GM21528 (cell line): ENCODE results near the gene ZNF157.
"Not testable (repeated sequence)": the region's sequence is repeated elsewhere in the genome, so short reads cannot be mapped to it uniquely, and the experiment has no call there.

Experiments used
- ATAC-seq: cut with Tn5 transposase; IDR thresholded peaks from one replicate; pipeline ENCODE4 v1.9.1; 2021; ENCODE audit warnings: mild to moderate bottlenecking, moderate library complexity; ENCODE audit not compliant: unreplicated experiment, low FRiP score

Gene ZNF157

DNA sequence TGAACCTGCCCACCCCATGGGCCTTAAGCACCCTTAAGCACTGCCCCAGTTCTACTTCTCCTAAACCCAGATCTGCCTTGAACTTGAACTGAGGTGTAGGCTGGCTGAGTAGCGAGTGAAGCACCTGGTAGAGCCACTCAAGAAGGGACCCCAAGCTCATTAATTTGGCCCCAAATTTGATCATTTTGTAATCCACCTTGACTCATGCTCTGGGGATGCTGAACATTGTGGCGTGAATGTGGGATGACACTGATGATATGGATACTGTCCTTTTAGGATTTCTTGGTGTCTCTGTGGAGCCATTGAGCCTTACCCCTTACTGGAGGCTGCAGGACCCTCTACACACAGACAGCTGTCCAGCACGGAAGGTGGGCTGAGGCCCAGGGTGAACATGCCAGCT lies at the start of gene ZNF157:
Gene ZNF157 (plus strand): TSS at position 301 of the 400 bp plus-strand sequence. CDS start 91 bp downstream, at position 392.
- ATAC-seq: no peak

DNA sequence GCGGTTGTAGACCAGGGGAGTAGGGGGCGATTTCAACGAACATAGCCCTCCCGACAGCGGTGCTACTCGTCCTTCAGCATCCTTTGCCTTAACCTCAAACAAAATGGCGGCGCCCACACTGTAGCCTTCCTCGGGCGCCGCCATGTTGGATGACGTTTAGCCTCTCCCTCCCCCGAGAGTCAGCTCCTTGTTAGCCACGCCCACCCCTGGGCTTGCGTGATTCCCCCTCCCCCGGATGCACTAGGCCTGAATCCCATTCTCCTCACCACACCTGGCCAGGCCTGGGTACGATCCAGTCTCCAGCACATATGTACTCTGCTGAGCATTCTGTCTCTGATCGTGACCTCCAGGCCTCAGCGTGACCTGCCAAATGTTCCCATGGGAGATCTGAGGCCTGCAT lies 49.0 kb upstream of the ZNF157 start:
- ATAC-seq: no peak

DNA sequence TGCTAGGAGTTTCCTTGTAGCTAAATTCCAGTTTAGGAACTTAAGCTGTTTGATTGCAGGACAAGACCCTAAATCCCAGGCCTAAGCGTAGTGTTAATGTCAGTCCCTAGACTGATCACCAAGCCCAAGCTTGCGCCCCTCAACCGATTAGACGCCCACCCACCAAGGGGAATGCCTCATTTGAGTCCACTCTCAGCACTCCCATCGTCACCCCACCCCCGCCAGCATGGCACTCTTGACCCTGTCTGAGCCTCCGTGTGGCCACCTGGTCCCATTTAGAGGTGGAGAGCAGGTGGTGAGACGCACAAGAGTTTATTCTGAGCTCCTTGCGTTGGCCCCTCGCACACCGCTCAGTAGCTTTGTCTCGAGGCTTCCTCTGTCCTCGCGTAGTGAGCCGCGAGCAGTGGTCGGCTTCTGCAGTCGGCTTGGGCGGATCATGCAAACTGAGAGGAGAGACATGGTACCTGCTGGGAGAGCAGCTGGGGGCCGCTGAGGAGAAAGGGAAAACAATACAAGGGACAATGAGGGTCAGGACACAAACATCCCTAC lies 48.5 kb upstream of the ZNF157 start:
- no peak for ATAC-seq

DNA sequence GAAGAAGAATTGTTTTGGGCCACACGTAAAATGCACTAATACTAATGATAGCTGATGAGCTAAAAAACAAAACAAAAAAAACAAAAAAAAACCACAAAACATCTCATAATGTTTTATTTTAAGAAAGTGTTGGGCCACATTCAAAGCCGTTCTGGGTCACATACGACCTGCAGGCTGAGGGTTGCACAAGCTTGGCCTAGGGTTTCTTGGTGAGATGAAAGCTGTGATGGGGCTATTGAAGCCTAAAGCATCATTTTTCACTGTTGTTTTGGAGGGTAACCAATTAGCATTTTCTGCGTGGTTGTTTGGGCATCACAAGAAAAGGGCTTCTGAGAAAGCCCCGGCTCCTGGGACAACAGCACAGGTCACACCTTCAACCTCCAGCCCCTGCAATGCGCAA lies 42.5 kb upstream of the ZNF157 start:
- no peak for ATAC-seq

DNA sequence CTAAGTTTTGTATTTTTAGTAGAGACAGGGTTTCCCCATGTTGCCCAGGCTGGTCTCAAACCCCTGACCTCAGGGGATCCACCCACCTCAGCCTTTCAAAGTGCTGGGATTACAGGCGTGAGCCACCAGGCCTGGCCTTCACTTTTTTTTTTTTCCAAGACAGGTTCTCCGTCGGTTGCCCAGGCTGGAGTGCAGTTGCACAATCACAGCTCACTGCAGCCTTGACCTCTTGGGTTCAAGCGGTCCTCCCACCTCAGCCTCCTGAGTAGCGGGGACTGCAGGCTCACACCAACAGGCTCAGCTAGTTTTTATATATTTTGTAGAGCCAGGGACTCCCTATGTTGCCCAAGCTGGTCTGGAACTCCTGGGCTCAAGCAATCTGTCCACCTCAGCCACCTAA lies 37.6 kb upstream of the ZNF157 start:
- not testable (repeated sequence) for ATAC-seq

DNA sequence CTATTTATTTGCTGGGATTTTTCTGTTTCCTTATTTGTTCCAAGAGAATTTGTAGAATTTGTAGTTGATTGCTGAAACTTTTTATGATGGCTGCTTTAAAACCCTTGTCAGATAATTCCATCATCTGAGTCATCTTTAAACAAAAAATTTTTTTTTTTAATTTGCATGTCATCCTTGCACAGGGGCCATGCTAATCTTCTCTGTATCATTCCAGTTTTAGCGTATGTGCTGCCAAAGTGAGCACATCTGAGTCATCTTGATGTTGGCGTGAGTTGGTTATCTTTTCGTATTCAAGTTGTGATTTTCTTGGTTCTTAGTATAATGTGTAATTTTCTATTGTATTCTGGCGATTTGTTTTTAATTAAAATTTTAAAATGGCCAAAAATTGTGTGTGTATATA lies 18.7 kb upstream of the ZNF157 start:
- ATAC-seq: no peak

DNA sequence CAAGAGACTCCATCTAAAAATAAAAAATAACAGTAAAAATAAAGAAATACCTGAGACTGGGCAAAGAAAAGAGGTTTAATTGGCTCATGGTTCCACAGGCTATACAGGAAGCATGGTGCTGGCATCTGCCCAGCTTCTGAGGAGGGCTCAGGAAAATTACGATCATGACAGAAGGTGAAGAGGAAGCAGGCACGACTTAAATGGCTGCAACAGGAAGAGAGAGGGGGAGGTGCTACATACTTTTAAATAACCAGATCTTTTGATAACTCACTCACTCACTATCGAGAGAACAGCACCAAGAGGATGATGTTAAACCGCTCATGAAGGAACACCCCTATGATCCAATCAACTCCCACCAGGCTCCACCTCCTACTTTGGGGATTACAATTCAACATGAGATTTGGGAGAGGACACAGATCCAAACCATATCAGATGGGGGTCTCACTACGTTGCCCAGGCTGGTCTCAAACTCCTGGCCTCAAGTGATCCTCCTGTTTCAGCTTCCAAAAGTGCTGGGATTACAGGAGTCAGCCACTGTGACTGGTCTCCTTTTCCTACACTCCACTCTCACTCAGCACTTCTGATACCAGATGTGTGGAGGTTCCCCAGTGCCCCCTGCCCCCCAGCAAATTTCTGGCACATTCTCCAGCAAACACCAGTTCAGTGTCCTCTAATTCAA lies 11.9 kb upstream of the ZNF157 start:
- ATAC-seq: no peak

DNA sequence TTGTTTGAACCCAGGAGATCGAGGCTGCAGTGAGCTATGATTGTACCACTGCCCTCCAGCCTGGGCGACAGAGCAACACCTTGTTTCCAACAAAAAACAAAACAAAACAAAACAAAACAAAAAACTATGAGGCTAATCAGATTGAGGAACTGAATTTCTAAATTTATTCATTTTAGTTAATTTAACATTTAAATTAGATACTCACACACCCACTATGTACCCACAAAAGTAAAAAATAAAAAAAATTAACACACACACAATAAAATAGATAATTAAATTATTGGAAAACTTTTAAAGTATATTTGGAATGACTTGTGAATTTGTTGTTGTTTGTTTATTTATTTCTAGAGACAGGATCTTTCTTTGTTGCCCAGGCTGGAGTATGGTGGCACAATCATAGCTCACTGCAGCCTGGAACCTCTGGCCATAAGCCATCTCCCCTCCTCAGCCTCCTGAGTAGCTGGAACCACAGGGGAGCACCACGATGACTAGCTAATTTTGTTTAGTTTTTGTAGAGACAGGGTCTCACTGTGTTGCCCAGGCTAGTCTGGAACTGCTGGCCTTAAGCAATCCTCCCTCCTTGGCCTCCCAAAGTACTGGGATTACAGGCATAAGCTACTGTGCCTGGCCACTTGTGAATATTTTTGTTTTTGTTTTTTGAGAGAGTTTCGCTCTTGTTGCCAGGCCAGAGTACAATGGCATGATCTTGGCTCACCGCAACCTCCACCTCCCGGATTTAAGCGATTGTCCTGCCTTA lies 9.8 kb upstream of the ZNF157 start:
- ATAC-seq: no peak

DNA sequence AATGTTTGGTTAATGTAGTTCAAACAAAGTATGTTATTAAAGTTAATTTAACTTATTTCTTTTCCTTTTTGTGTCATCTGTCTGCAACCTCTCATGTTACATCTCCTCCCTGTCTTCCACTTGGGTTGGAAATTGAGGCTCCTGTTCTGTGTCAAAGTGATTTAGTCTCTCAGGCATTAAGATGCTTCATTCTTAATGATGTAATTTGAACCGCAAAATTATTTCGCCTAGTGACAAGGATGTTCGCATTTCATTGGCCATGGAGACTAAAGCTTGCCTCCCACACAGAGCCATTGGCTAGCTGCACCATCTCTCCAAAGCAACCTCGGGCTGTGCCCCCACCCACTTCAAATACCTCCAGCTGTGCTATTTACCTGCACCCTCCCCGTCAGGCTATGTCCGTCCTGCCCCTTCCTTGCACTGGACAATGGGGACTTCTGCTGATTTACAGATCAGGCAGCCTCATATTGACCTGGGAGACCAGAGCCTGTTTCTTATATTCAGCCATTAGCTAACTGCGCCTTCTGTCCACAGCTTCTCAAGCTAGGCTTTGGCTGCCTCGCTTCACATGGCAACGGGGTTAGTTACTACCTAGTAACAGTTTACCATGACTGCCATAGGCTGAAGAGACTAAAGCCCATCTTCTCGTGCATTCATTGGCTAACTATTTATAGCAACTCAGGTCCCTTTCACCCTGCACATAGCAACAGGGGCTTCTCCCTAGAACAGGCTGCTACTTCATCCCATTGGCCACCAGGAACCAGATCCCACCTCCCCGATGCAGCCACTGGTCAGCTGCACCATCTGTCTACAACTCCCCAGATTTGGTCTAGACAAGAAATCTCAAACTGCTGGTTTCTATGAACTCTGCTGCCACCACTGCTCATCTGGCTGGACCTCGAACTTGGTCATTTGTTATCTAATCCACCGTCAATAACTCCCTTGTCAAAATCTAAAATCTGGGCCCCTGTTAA lies 8.6 kb upstream of the ZNF157 start:
- peak; percentile 87 for ATAC-seq

DNA sequence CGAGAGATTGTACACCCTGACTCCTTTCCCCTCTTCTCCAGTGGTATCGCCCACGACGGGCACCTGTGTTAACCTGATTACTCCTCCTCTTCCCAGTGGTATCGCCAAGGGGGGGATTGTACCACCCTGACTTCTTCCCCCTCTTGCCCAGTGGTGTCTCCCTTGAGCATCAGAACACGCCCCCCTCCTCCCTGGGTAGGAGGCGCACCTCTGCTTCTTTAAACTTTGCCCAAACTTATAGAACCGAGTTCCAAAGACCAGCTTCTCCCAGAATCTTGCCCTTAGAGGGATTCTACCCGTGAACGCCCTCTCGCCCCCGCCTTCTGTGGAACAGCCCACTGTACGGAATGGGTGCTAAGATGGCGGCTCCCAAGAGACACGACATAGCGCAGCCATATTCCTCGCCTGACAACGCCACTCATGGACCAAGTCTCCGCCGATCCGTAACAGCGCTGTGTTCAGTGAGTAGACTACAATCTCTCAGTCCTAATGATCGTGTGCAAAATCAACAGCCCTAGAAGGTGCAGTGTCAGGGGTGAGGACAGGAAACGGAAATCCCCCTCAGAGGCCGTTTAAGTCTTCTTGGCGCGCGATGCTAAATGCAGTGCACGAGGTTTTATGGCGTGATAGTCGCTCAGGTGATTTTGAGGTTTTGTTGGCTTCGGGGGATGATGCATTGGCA lies 4.2 kb upstream of the ZNF157 start:
- peak; percentile 50 for ATAC-seq

DNA sequence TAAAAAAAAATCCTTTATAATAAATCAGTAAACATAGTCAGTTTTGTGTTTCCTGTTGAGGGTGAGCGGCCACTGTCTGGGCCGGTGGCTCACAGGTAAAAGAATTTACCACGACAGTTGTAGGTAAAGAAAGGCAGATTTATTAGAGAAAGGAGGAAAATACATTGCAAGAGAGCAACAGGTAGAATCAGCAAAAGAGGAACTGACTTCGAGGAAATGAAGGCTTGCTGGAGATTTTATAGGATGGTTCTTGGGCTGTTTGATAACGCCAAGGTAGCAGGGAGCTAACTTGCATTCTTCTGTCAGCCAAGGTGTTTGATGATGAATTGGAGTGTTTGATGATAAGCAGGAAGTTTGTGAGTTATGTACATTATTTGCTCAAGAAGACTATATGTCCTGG lies 2.8 kb downstream of the ZNF157 start:
- ATAC-seq: no peak

DNA sequence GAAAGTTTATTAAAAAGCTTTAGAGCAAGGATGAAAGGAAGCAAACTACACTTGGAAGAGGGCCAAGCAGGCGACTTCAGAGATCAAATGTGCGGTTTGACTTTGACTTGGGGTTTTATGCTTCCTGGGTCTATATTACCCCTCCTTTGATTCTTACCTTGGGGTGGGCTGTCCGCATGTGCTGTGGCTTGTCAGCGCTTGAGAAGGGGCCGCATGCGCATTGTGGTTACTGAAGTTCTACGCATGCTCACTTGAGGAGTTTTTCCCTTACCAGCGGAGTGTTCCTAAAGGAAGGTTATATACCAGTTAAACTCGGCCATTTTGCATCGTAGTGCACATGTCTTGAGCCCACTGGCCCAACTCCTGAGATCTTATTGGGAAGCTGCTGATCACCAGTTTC lies 9.9 kb downstream of the ZNF157 start:
- no peak for ATAC-seq

DNA sequence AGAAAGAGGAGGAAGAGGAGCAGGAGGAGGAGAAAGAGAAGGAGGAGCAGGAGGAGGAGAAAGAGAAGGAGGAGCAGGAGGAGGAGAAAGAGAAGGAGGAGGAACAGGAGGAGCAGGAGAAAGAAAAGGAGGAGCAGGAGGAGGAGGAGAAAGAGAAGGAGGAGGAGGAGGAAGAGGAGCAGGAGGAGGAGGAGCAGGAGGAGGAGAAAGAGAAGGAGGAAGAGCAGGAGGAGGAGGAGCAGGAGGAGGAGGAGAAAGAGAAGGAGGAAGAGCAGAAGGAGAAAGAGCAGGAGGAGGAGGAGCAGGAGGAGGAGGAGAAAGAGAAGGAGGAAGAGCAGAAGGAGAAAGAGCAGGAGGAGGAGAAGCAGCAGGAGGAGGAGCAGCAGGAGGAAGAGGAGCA lies 10.5 kb downstream of the ZNF157 start:
- not testable (repeated sequence) for ATAC-seq

DNA sequence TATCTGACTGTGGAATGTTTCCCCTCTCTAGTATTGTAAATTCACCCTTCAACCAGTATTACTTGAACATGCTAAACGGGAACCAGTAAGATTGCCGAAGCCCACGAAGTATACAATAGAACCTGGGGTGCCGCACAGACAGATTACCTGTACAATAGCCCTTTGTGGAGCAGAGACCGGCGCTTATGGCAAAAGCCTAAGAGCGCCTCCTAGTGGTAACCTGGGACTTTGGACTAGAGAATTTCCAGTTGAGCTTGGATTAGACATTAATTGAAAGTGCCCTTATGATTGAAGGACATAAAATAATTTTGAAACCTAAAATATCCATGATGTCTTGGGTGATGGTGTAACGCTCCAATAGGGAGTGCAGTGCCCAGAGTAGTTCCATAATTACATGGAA lies 14.1 kb downstream of the ZNF157 start:
- no peak for ATAC-seq

DNA sequence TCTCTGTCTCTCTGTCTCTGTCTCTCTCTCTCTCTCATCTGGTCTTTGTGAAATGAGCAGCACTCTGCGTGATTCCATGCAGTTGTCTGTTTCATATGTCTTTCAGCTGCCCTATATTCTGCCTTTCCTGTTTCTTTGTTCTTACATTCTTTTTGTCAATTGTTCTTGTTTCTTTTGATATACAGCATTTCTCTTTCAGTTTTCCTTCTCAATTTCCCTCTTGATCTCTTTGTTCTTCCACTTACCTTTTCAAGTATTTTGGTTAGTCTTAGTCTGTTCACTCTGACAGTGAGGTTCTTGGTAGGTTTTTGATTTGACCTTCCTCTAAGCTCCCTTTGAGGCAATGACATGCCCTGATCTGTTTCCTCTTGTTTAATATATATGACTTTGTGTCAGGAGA lies 20.4 kb downstream of the ZNF157 start:
- ATAC-seq: no peak

DNA sequence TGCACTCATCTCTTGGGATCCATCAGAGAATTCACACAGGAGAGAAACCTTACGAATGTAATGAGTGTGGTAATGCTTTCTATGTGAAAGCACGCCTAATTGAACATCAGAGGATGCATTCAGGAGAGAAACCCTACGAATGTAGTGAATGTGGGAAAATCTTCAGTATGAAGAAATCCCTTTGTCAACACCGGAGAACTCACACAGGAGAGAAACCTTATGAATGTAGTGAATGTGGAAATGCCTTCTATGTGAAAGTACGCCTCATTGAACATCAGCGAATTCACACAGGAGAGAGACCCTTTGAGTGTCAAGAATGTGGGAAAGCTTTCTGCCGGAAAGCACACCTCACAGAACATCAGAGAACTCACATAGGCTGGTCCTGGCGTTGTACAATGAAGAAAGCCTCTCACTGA lies 42.8 kb downstream of the ZNF157 start:
- no peak for ATAC-seq

DNA sequence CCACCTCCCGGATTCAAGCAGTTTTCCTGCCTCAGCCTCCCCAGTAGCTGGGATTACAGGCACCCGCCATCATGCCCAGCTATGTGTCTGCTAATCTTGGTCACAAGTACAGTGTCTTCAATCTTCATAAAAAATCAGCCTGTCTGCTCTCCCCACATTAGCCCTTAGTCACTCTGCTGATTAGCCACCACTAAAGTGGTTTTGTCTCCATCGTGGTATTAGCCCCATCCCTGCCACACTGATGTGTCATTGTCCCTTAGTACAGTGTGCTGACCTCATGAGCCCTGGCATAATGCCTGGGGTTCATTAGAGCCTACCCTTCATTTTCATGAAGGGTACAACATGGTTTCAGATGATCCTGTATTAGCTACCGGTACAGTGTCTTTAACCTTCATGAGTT lies 49.9 kb downstream of the ZNF157 start:
- no peak for ATAC-seq

DNA sequence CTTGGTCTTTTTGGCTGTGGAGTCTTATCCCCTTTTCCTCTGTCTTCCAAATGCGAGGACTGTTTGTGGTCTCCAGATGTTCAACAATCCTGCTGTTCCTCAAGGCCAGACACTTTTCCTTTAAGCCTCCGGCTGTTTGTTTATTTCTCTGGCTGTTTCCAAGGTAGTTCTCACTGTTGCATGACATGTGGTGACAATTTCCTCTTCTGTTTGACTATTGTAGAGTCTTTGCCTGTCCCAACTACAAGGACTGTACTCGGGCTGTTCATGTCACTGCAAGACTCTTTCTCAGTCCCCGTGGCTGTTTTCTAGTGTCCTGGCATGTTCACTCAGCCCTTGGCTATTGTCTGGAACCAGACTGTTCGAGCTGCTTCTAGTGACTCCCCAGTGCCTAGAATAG lies 50.6 kb downstream of the ZNF157 start:
- no peak for ATAC-seq

DNA sequence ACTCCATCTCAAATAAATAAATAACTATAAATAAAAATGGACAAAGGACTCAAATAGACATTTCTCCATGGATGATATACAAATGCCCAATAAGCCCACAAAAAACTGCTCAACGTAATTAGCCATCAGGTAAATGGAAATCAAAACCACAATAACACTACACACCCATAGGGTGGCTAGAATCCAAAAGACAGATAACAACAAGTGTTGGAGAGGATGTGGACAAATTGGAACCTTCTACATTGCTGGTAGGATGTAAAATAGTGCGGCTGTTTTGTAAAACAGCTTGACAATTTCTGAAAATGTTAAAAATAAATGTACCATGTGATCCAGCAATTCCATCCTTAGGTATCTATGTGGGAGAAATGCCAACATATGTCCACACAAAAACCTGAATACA lies 52.1 kb downstream of the ZNF157 start:
- no peak for ATAC-seq

DNA sequence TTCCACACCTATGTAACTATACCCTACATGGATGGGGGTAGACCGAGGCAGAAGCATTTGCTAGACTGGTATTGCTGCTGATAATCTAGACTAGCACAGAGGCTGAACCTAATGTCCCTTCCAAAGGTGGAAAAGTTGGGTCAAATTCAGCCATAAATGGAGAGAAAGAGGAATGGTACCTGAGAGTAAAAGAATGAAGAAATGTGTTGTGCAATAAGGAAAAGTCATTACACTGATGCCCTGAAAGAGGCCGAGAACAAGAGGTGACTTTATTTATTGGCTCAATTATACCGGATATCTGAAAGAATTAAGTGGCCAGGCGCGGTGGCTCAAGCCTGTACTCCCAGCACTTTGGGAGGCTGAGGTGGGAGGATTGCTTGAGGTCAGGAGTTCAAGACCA lies 60.5 kb downstream of the ZNF157 start:
- no peak for ATAC-seq
